Measurements from ENCODE around the gene CCK.

DNA sequence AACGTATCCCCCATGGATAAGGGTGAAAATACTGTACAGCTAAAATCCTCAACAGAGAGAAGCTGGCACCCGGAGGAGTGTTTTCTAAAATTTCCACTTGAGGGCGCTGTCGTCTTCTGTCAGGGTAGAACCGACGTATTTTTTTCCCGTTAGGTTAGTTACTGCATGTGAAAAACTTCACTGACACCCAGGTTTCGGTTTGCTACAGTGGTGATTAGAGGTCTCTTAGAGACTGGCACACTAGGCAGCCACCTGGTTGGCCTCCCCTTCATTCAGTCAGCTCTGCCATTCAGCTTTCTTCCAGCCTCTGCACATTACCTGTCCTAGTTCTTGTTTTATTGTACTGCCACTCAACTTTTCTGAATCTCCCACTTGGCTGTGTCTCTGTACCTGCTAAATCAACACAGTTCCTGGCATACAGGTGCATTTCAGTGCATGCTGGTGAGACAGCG is 18.4 kb downstream of the CCK start:
- TF ChIP-seq, protein P1, sequence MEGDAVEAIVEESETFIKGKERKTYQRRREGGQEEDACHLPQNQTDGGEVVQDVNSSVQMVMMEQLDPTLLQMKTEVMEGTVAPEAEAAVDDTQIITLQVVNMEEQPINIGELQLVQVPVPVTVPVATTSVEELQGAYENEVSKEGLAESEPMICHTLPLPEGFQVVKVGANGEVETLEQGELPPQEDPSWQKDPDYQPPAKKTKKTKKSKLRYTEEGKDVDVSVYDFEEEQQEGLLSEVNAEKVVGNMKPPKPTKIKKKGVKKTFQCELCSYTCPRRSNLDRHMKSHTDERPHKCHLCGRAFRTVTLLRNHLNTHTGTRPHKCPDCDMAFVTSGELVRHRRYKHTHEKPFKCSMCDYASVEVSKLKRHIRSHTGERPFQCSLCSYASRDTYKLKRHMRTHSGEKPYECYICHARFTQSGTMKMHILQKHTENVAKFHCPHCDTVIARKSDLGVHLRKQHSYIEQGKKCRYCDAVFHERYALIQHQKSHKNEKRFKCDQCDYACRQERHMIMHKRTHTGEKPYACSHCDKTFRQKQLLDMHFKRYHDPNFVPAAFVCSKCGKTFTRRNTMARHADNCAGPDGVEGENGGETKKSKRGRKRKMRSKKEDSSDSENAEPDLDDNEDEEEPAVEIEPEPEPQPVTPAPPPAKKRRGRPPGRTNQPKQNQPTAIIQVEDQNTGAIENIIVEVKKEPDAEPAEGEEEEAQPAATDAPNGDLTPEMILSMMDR (IDR thresholded peaks at IDR 0.05) = peak in 3 of 4 experiments; percentile 41 to 58 (median 58)
- TF ChIP-seq EP300 (IDR thresholded peaks at IDR 0.05) (no peak), POLR2A (IDR thresholded peaks at IDR 0.05) (no peak), POLR2AphosphoS5 (IDR thresholded peaks at IDR 0.05) (no peak)

Data from sigmoid colon (tissue), 4 donors.